ENCODE results near the gene NEGR1.

GRCh38 chr1:71511505-71511904 lies 770.8 kb downstream of the NEGR1 start:
- TF ChIP-seq, protein P1, sequence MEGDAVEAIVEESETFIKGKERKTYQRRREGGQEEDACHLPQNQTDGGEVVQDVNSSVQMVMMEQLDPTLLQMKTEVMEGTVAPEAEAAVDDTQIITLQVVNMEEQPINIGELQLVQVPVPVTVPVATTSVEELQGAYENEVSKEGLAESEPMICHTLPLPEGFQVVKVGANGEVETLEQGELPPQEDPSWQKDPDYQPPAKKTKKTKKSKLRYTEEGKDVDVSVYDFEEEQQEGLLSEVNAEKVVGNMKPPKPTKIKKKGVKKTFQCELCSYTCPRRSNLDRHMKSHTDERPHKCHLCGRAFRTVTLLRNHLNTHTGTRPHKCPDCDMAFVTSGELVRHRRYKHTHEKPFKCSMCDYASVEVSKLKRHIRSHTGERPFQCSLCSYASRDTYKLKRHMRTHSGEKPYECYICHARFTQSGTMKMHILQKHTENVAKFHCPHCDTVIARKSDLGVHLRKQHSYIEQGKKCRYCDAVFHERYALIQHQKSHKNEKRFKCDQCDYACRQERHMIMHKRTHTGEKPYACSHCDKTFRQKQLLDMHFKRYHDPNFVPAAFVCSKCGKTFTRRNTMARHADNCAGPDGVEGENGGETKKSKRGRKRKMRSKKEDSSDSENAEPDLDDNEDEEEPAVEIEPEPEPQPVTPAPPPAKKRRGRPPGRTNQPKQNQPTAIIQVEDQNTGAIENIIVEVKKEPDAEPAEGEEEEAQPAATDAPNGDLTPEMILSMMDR (IDR thresholded peaks at IDR 0.05): no peak
- no peak for TF ChIP-seq POLR2A (IDR thresholded peaks at IDR 0.05)

All from testis (tissue), 2 donors.